NCI-H524 (cell line): Measurements from ENCODE around the gene TMEM127.
"Not testable (repeated sequence)": the region's sequence is repeated elsewhere in the genome, so short reads cannot be mapped to it uniquely, and the experiment has no call there.

Experiments
- DNase-seq, 2 experiments: peaks; one replicate each; lab custom pipeline; 2025; lab: John Stamatoyannopoulos, UW

TMEM127 gene

DNA sequence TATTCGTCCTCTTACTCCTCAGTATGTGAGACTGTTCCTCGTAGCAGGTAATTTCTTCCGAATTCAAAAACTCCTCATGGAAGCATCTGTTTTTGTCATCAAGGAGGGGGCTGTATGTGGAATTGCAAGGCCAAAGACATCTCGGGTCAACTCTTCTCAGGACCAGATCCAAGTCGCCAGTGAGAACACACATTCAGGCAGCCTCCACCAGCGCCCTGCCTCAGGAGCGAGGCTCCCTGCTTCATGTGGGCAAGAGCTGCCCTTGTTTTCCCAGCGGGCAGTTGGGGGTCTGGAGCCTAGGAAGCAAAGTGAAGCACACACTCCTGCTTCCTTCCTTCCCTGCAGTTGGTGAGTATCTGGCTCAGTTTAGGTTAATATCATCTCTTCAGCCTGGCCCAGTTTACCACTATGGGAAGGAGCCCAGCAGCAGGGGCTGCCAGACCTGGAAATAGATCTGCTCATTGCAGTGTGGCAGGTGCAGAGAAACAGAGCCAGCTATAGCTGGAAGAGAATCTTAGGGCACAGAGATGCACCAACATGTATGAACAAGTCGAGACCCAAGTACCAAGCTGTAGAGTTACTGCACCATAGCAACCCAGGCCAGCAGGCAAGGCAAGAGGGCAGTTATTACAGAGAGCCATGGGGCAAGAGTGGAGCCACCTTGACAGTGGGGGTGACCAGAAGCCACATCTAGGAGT is 25.3 kb downstream of the TMEM127 start:
- no peak for DNase-seq

DNA sequence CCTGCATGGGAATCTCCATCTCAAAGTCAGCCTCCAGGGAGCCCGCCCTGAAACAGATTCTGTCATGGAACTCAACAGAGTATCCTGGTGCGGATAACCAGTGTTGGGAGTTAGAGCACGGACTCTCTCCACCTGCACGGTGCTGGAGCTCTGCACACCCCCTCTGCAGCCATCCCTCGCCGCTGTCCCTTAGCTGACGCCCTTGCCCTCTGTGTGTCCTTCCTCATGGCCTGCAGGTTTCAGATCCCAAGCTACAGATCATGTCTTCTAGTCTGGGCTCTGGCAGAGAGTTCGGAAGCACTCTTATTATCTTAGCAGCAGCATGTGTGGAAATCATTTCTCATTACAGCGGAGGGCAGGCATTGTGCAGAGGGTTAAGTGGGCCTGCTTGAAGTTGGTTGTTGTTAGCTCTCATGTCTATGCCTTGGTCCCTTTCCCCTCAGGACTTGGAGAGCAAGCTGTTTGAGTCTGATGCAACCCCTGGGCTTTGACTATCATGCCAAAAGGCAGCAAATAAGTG is 26.0 kb downstream of the TMEM127 start:
- DNase-seq = no peak

- DNase-seq = no peak
These were observed 26.7 kb downstream of the TMEM127 start for GRCh38 chr2:96239091-96239490.

DNA sequence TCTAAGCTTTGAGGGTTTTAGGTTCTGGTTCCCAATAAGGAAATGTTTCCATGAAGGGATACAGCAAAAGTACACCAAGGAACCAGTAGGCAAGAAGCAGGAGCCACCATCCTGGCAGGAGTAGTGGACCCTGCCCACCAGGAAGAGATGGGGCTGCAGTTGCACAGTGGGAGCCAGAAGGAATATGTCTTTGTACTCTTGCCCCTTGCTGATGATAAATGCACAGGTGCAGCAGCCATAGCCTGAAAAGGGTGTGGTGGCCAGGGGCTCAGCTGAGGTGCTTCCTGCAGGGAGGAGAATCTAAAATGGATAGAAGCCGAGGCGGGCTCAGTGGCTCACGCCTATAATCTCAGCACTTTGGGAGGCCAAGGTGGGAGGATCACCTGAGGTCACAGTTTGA is 27.5 kb downstream of the TMEM127 start:
- no peak for DNase-seq

DNA sequence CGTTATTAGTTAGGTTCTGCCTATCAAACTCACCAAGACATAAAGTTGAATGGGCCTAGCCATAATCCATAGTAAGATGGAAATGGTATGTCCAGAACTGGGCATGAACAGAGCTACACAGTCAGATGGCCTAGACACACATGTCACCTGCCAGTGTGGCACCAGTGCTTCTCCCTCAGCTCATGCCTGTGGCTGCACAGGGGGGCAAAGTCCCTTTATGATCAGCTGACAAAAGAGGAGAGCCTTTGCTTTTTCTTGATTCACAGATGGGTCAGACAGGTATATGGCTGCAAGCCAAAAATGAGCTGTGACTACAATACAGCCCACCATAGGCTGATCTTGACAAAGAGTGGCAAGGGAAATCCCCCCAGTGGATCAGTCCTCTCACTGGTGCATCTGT is 28.9 kb downstream of the TMEM127 start:
- DNase-seq = peak in 1 of 2 experiments; percentile 5

DNA sequence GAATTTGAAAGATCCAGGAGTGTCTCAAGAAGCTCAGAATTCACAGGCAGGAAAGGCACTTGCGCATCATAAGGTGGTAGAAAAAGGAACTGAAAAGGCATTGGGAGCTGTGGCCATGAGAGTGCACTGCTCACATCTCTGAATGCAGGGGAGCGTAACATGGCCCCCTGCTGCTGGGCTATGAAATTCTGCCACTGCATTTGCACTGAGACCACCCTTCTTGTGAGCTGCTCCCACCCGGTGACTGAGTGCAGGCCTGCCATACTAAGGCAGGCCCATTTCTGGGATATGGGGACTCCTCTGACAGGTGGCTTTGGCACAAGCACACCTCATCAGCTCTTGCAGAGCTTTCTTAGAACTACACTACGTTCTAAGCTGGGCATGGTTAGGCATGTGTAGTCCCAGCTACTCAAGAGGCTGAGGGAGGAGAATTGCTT is 31.9 kb downstream of the TMEM127 start:
- DNase-seq = no peak

- no peak for DNase-seq
These were observed 32.4 kb downstream of the TMEM127 start for GRCh38 chr2:96233436-96233835.

DNA sequence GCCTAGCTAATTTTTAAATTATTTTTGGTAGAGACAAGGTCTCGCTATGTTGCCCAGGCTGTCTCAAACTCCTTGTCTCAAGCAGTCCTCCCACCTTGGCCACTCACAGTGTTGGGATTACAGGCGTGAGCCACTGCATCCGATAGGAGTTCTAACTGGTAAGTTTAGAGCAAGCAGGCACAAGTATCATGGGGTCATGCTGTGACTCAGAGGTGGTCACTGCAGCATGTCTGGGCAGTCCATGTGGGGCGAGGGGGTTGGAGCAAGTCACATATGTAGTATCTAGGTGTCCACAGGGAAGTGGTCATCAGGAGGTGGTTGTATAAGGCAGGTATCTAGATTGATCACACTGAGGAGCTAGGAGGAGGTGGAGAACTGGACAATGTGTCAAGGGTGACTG is 34.5 kb downstream of the TMEM127 start:
- DNase-seq = no peak

DNA sequence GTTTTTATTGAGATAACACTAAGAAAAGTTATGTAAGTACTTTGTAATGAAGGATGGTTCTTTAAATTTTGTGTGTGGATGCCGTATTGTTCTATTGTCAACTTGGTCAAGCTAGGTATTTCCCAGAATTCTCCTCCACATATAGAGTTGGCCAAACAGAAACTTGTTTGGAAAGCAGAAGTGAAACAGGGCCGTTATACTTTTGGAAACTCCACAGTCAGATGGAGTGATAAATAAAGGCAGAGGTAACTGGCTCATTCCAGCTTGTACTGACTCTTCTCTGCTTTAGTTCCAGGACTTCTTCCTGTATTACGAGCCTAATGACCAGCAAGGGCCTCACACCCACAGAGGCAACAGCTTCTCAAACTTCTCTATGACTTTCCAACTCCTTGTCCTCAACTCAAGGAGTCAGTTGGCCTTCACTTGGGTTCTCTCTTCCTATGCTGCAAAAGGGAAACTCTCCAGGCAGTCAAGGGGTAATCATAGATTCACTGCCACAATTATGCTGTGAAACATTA is 40.7 kb downstream of the TMEM127 start:
- no peak for DNase-seq

GRCh38 chr2:96221106-96221505 is 44.7 kb downstream of the TMEM127 start:
- DNase-seq = not testable (repeated sequence)

GRCh38 chr2:96219959-96220358 is 45.8 kb downstream of the TMEM127 start:
- DNase-seq = not testable (repeated sequence)

GRCh38 chr2:96218508-96219131 is 47.2 kb downstream of the TMEM127 start:
- DNase-seq = no peak

DNA sequence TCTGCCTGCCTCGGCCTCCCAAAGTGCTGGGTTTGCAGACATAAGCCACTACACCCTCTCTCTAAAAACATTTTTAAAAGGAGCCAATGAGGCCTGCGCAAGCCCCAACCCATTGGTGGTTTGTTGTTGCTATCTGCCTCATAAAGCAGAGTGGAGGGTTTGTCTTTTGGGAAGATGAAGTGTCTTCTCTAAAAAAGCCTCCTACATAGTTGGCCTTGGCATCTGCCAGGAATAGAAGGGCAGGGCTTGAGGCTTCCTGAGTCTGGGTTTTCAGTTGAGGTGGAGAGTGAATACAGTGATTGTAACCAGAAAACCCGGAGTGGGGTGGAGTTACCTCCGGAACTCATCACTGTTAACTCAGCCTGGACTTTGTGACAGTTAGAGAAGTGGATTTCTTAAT is 51.2 kb downstream of the TMEM127 start:
- DNase-seq = no peak

GRCh38 chr2:96213379-96213778 is 52.4 kb downstream of the TMEM127 start:
- peak in 1 of 2 experiments; percentile 5 for DNase-seq

DNA sequence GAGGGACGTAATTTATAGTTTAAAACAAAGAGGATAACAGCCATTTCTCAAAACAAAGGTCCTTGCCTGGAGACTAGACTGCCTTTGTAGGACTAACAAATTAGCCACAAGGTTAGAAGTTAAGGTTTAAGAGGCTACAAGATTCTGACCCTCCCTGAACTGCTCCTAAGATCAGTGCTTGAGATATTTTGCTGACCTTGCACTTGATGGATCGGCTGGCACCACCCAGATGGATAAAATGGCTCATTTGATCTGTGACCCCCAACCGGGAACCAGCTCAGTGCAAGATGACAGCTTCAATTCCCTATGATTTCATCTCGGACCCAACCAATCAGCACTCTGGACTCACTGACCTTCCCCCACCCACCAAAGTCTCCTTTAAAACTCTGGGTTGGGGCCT is 53.5 kb downstream of the TMEM127 start:
- DNase-seq = no peak

- no peak for DNase-seq
These were observed 56.1 kb downstream of the TMEM127 start for GRCh38 chr2:96209729-96210085.

GRCh38 chr2:96209011-96209728 is 56.6 kb downstream of the TMEM127 start:
- no peak for DNase-seq

DNA sequence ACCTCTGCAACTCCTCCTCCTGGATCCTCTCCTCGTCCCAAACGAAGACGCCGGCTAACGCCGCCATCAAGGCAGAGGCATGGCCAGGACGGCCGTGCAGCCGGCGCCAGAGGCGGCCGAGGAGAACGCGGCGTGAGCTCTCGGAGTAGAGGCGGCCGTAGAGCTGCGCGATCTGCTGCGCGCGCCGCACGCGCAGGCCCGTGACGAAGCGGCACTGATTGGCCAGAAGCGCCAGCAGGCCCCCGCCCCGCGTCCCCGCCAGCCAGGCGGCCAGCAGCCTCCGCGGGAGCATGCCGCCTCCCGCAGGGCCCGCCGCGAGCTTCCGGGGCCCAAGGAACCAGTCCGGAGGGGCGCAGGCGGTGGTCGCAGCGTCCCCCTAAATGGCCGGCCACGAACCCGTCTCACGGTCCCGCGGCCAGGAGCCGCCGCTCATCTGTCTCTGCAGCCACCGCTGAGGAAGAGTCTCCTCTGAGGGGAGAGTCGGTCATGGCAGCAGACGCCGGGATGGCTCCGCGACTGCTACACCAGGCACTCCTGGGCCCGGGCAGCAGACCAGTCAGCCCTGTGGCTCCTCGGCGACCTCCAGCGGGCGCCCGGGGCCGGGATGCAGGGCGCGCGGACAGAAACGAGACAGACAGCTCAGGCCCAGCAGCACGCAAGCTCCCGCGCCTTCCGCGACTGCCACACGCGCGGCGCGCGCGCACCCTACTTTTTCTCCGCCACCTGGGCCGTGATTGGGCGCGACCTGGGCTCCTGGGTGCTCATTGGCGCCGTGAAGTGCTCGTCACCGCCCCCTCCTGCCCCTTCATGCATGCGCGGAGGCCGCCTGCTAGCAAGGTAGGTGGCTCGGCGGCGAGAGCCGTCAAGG is 57.4 kb downstream of the TMEM127 start, which contains the start of gene STARD7:
STARD7 (minus strand) TSS at position 685 of the 868 bp plus-strand sequence; CDS start at position 292, 393 bp downstream.
- DNase-seq = peak; percentile 94 to 96

DNA sequence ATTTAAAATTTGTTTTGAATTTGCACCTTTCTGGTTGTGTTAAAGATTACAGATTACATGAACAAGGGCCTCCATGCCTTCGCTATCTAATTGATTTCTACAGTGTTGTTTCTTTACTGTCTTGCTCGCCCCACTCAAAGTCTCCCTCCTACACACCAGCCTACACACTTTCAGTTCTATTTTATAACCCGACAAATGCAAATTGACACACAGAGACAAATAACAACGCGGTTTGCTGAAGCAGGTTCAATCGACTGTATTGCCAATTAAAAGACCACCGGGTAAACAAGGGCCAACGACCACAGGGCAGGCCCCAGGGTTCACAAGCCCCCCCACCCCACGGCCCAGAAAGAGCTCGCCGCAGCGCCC is 58.0 kb downstream of the TMEM127 start:
- no peak for DNase-seq

- DNase-seq = no peak
These were observed 58.6 kb downstream of the TMEM127 start for GRCh38 chr2:96207073-96207773.

DNA sequence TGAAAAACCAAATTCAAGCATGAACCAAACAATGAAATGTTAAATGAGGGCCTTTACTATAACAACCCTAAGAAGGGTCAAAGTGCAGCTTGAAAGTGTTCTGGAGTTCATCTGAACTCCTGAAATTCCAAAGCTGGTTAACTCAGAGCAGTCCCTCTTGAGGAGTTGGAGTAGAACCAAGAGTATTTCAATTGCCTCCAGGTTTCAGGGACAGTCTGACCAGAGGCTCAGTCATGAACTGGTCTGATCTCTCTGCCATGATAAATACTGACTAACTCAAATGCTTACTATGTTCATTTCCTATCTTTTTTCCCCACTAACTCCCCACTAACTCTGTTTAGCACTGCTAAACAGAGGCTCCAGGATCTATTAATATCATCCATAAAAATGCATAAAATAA is 59.9 kb downstream of the TMEM127 start:
- DNase-seq = no peak
